ENCODE measurements around the gene PEX14. TPM values are rescaled to one million over a fixed set of nuclear protein-coding genes. Genes with fewer than 3 reads are reported as not detected.

The PEX14 gene
- total RNA-seq, 1 experiment from 2014 or later = 29.3 TPM

- TF ChIP-seq CTCF (IDR thresholded peaks at IDR 0.05 in 2 of 3, conservative IDR thresholded peaks at IDR 0.05 in 1 of 3; ENCODE audit: borderline replicate concordance in 1 of 3, insufficient read depth in 1 of 3, low read depth in 2 of 3, low read length in 2 of 3) = no peak
- no peak for TF ChIP-seq ZNF274 (IDR thresholded peaks at IDR 0.05; ENCODE audit: low read depth, low read length)
- TF ChIP-seq ELF1 (IDR thresholded peaks at IDR 0.05; ENCODE audit: borderline replicate concordance, low read depth) = no peak
- TF ChIP-seq SP1 (IDR thresholded peaks at IDR 0.05; ENCODE audit: low read depth) = no peak
- no peak for TF ChIP-seq POLR2A (IDR thresholded peaks at IDR 0.05; ENCODE audit: borderline replicate concordance, extremely low read depth, insufficient read depth, insufficient read length)
Measured at GRCh38 chr1:10592373-10592772, 117.6 kb downstream of the PEX14 start (continued).

- H3K4me1 ChIP-seq (ENCODE audit: control insufficient read depth in 1 of 2, insufficient read depth in 2 of 2, low read length in 2 of 2) = peaks cover 7 to 10% of the 10 kb centered on the region in 2 experiments
- H3K4me3 ChIP-seq (replicated peaks in 1 of 2; ENCODE audit: low read depth in 1 of 2, low read length in 2 of 2) = no peak overlapping the region
- DNase-seq (ENCODE audit: low read depth, low spot score) = no peak
- ChIA-PET POLR2A (no interaction called here), RAD21 (ENCODE audit: low non-redundant PET in 1 of 2, low total read pairs in 2 of 2, uncharacterized antibody in 2 of 2, unreplicated experiment in 2 of 2) (no interaction called here), CTCF (no interaction called here)
- H3K36me3 ChIP-seq (ENCODE audit: control insufficient read depth in 1 of 2, insufficient read depth in 2 of 2, low read length in 2 of 2) = no peaks in the 10 kb centered on the region
- no peaks in the 10 kb centered on the region for H3K9me3 ChIP-seq (ENCODE audit: control insufficient read depth in 1 of 2, insufficient read depth in 1 of 2, low read depth in 1 of 2, low read length in 2 of 2)
- TF ChIP-seq EZH2phosphoT487 (IDR thresholded peaks at IDR 0.05; ENCODE audit: borderline replicate concordance) (no peak), EZH2 (IDR thresholded peaks at IDR 0.05) (no peak), CTCF (IDR thresholded peaks at IDR 0.05 in 2 of 3, conservative IDR thresholded peaks at IDR 0.05 in 1 of 3; ENCODE audit: borderline replicate concordance in 1 of 3, insufficient read depth in 1 of 3, low read depth in 2 of 3, low read length in 2 of 3) (no peak), ZBTB33 (IDR thresholded peaks at IDR 0.05; ENCODE audit: extremely low read depth, insufficient replicate concordance, low read length) (no peak), POLR2A (IDR thresholded peaks at IDR 0.05; ENCODE audit: borderline replicate concordance, extremely low read depth, insufficient read depth, insufficient read length) (no peak), CBX3 (IDR thresholded peaks at IDR 0.05; ENCODE audit: low read depth) (no peak), SIN3A (IDR thresholded peaks at IDR 0.05; ENCODE audit: low read depth) (no peak), ZNF274 (IDR thresholded peaks at IDR 0.05; ENCODE audit: low read depth, low read length) (no peak), SP1 (IDR thresholded peaks at IDR 0.05; ENCODE audit: low read depth) (no peak), RAD21 (IDR thresholded peaks at IDR 0.05; ENCODE audit: low read depth) (no peak), JUND (IDR thresholded peaks at IDR 0.05) (no peak), ATF3 (IDR thresholded peaks at IDR 0.05) (no peak), CEBPB (IDR thresholded peaks at IDR 0.05; ENCODE audit: low read depth) (no peak), TCF7L2 (IDR thresholded peaks at IDR 0.05; ENCODE audit: borderline replicate concordance, extremely low read depth, insufficient read depth, insufficient read length) (no peak), ZFX (IDR thresholded peaks at IDR 0.05) (no peak)
- H3K79me2 ChIP-seq (ENCODE audit: insufficient read depth, low read length) = no peaks in the 10 kb centered on the region
- H3K27ac ChIP-seq (ENCODE audit: low read depth, low read length) = no peak overlapping the region
- no peaks in the 10 kb centered on the region for H3K9me2 ChIP-seq (ENCODE audit: insufficient read depth)
- H3K9ac ChIP-seq (ENCODE audit: low read length) = no peak overlapping the region
- intact Hi-C loops (cut with micrococcal nuclease) = no loop called here
- no peak for ATAC-seq
- no peak overlapping the region for H3K4me2 ChIP-seq (ENCODE audit: low read length)
- BruUV-seq (replicated peaks) = no TSS peak
- H2AFZ ChIP-seq (ENCODE audit: low read depth, low read length, poor library complexity, severe bottlenecking) = no peak overlapping the region
- H3K27me3 ChIP-seq (ENCODE audit: insufficient read depth, low read length) = no peaks in the 10 kb centered on the region
- no peaks in the 10 kb centered on the region for H4K20me1 ChIP-seq (ENCODE audit: insufficient read depth)
Measured at GRCh38 chr1:10593750-10594149, 119.0 kb downstream of the PEX14 start.
